ENCODE results near the gene ANKRD11.
"Not testable (repeated sequence)": the region's sequence is repeated elsewhere in the genome, so short reads cannot be mapped to it uniquely, and the experiment has no call there.

Gene ANKRD11

DNA sequence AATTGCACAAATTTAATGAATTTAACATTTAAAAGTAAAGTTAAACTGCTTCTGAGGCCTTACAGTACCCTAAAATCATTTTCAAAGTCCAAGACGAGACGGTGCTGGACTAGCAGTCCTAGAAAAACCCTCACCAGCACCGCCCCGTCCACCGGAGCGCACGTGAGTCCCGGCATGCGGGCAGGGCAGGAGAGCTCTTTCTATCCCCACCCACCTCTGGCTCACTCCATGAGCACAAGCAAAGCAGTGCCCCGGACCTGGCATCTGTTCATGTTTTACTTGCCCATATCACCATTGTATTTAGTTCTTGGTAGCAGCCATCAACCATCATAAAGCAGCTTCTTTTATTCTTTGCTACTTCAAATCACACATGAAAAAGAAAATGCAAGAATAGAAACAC is 41.7 kb downstream of the ANKRD11 start:
- no peak for DNase-seq

- DNase-seq, result no peak
Observed at GRCh38 chr16:89446975-89447293, 43.4 kb downstream of the ANKRD11 start.

DNA sequence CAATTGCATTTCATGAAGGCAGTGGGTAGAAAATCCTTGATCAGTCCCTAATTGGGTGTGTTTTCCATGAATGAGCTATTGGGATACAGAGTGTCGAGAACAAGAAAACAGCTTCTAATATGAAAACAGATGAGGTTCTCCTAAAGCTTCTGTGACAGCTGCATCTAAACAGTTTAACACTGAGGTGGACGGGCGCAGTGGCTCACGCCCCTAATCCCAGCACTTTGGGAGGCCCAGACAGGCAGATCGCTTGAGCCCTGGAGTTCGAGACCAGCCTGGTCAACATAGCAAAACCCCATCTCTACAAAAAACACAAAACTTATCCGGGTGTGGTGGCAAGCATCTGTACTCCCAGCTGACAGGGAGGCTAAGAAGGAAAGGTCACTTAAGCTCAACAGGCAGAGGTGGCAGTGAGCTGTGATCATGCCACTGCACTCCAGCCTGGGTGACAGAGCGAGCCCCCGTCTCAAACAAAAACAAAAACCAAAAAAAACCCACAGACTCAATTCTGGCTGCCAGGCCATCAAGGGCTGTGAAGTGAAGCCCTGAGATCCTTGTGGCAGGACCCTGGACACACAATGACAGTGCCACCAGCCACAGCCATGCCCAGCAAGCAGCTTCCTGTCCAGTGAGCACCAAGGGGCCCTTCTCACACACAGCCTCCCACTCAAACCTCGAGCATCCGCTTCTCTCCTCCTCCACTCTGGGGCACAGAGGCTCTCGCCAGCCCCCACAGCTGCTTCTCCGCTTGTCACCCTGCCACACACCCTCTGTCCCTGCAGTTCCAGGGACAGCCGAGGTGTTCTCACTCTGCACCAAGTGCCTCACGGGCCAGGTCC is 44.0 kb downstream of the ANKRD11 start:
- no peak for DNase-seq

- DNase-seq, result no peak
Observed at GRCh38 chr16:89445166-89445565, 45.2 kb downstream of the ANKRD11 start.

DNA sequence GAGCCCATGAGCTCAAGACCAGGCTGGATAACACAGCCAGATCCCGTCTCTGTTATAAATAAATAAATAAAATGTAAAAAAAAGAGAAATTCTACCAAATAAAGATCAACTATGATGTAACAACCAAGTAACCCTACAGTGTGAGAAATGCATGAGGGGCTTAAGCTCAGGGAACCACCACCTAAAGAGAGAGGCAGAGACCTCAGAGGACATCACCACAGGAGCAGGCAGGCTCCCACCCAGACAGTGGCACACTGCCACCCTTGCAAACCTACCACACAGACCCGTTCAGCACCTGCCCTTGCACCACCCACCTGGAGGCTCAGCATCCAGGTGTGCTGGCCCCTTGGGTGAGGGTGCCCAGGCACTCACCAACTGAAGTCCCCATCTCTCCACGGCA is 45.6 kb downstream of the ANKRD11 start:
- no peak for DNase-seq

DNA sequence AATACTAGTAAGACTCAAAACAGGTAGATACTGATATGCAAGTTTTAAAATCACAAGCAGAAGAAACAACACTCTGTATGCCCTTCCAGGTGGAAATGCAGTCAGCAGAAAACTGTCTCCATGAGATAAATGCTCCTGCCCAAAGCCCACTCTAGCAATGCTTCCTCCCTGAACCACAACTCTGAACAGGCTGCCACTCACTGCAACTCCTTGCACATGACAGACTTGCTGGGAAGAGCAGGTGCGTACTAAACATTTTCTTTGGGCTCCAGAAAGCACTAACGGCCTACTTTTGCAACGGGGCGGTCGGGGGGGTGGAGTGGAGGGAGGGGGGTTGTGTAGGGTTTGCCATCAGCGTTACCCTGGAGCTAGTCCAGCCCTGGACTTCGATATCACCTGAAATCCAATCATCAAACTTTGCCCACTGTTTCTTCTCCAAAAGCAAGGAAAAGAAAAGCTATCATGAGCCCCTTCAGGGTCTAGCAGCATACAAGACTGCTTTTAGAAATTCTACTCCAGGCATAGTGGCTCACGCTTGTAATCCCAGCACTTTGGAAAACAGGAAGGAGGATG is 46.1 kb downstream of the ANKRD11 start:
- no peak for DNase-seq

- no peak for DNase-seq
Observed at GRCh38 chr16:89443727-89444084, 46.7 kb downstream of the ANKRD11 start.

- DNase-seq, result no peak
Observed at GRCh38 chr16:89442990-89443726, 47.2 kb downstream of the ANKRD11 start.

GRCh38 chr16:89442588-89442987 is 47.8 kb downstream of the ANKRD11 start:
- DNase-seq, result no peak

DNA sequence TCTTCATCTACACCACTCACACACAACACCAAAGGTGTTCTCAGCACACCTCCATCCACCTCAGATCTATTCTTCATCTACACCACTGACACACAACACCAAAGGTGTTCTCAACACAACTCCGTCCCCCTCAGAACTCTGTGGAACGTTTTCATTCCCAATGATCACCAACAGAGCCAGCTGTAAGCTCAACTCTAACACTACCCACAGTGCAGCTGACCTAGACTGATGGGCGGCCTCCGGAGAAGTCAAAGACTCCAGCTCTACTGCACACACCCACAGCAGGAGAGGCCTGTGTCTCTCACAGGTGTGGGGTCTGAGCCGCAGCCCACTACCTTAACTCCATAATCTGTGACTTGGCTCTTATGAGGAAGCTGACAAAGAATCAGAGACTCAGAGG is 50.7 kb downstream of the ANKRD11 start:
- no peak for DNase-seq

DNA sequence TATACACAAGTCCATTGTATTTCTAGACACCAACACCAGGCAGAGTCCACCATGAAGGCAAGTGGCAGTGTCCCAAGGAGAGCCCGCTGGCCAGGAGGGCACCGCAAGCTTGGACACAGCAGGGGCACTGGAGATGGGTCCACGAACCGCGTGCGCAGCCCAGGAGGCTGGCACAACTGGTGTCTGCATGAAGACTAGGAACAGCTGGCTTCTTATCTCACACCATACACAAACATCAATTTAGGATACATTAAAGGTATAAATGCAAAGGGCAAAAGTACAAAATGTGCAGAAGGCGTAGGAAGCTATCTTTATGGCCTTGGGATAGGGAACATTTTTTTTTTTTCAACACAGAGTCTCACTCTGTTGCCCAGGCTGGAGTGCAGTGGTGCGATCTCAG is 52.4 kb downstream of the ANKRD11 start:
- DNase-seq, result no peak

- DNase-seq, result no peak
Observed at GRCh38 chr16:89437251-89437987, 52.9 kb downstream of the ANKRD11 start.

DNA sequence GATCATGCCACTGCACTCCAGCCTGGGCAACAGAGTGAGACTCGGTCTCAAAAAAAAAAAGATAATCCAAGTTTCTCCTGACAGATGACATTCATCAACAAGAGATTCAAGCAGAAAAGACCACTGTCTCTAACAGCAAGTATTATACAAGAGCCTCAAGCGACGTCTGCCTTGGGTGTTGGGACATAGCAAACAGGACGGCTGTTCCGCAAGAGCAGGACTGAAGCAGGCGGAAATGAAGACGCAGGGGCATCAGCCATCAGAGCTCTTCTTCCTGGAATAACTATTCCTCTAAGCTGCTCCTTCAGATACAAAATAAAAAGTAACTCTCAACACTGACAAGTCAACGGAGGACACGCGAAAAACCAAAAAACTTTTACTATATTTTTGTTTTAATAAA is 54.0 kb downstream of the ANKRD11 start:
- DNase-seq, result no peak

DNA sequence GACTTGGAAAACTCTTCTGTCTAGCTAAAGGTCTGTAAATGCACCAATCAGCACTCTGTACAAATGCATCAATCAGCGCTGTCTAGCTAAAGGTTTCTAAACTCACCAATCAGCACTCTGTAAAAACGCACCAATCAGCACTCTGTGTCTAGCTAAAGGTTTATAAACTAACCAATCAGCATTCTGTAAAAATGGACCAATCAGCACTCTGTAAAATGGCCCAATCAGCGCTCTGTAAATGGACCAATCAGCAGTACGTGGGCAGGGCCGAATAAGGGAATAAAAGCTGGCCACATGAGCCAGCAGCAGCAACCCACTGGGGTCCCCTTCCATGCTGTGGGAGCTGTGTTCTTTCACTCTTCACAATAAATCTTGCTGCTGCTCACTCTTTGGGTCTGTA is 55.3 kb downstream of the ANKRD11 start:
- not testable (repeated sequence) for DNase-seq

- DNase-seq, result no peak
Observed at GRCh38 chr16:89434490-89434889, 55.9 kb downstream of the ANKRD11 start.

DNA sequence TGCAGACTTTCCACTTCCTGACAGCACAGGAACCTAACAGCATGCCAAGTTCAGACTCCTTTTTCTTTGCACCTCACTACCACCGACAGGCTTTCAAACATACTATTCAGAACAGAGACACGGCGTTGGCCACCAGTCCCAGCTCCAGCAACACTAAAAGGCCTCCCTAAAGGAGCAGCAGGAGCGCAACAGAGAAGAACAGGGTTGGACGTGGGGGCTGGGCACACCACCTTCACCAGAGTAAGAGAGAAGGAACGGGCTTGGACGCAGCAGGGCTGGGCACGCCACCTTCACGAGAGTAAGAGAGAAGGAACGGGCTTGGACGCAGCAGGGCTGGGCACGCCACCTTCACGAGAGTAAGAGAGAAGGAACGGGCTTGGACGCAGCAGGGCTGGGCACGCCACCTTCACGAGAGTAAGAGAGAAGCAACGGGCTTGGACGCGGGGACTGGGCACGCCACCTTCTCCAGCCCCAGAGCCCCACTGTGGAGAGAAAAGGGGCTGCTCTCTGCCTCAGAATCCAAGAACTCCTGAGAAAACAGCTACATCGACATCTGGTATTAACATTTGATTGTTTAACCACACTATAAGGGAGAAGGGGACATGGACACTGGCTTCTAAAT is 56.9 kb downstream of the ANKRD11 start:
- DNase-seq, result not testable (repeated sequence)

GRCh38 chr16:89431630-89432029 is 58.7 kb downstream of the ANKRD11 start:
- no peak for DNase-seq

GRCh38 chr16:89431158-89431584 is 59.2 kb downstream of the ANKRD11 start:
- DNase-seq, result no peak

DNA sequence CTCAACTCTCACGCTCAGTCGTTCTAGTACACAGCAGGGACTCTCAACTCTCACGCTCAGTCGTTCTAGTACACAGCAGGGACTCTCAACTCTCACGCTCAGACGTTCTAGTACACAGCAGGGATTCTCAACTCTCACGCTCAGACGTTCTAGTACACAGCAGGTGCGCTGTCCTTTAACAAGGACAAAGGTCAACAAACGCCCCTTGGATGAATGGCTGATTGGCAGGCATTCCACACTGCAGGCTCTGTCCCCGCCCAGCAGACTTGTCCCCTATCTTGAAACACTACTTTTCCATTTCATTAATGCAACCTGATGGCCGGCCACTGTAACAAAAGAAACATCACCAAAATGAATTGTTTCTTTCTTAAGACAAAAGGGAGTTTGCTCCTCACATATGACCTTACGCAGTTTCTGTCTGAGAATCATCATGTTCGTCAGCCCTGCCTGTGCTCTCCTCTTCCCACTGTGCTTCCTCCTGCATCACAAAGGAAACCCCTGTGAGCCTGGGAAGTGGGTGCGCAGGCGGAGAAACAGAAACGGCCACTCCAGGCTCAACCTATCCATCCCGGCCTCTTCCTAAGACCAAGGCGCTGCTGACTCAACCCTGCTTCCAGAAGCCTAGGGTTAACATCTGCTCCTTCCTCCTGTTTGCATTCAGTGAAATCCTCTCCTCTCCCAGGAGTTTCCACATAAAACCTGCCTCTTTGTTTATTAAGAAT is 59.8 kb downstream of the ANKRD11 start:
- no peak for DNase-seq

GRCh38 chr16:89428605-89429004 is 61.8 kb downstream of the ANKRD11 start:
- not testable (repeated sequence) for DNase-seq

- no peak for DNase-seq
Observed at GRCh38 chr16:89426736-89427530, 63.4 kb downstream of the ANKRD11 start.
